GM18499 (cell line): ENCODE results near the gene TUBGCP3.

Experiments used
- ATAC-seq: cut with Tn5 transposase; IDR thresholded peaks from one replicate; pipeline ENCODE4 v1.9.1; 2021; ENCODE audit warnings: moderate number of reproducible peaks; ENCODE audit not compliant: insufficient read depth, unreplicated experiment

Gene TUBGCP3

DNA sequence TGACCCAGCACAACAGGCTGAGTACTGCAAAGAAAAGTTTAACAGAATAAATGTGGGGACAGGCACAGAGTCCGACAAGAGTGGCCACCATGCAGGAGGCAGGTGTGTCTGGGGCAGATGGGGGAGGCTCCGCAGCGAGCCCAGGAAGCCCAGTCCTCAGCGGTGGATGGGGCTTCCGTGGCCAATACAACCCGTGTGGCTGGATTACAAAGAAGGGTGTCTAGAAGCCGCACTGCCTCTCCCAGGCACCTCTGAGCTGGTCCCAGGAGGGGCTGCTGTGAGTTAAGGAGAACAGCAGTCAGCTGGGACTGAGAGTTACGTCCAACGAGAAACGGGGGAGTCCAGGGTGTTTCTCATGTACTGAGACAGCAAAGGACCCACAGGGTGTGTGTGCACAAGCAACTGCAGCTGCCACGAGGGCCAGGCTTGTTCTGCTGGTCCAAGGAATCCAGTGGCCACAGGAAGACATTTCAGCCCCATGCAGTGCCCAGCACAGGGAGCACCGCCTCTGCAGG is 141.5 kb downstream of the TUBGCP3 start:
- no peak for ATAC-seq

DNA sequence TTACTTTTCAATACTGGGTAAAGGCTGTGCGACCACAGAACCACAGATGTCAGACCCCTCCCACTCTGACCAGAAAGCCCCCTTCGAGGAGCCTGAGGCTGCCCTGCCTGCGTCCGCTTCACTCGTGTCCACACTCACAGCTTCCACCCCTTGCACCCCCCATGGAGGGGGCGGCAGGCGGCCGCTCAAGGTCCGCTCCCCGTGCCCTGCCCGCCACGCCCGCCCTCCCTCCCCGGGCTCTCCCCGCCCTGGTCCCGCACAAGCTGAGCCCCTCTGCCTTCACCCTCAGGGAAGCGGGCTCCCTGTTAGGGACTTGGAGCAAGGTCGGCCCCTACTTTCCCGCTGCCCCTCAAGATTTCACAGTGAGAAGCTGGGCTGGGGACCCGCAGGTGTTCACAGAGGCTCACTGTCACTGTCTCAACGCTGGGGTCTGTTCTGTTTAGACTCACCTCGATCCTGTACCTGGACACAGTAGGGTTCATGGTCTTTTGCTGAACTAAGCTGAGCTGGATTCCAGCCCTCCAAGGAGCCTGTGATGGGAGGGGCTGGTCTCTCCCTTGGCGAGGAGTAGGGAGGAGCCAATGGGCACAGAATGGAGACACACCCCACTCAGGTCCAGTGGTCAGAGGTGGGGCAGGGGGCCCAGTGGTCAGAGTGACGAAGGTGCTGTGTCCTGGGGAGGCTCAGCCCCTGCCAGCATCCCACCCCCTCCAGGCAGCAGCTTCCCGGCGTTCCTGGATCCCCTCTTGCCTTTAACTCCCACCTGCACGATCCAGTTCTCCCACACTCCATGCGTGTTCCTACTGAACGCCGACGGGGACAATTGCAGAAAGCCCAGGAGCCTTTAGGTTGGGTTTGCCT is 142.3 kb downstream of the TUBGCP3 start:
- ATAC-seq, result no peak

DNA sequence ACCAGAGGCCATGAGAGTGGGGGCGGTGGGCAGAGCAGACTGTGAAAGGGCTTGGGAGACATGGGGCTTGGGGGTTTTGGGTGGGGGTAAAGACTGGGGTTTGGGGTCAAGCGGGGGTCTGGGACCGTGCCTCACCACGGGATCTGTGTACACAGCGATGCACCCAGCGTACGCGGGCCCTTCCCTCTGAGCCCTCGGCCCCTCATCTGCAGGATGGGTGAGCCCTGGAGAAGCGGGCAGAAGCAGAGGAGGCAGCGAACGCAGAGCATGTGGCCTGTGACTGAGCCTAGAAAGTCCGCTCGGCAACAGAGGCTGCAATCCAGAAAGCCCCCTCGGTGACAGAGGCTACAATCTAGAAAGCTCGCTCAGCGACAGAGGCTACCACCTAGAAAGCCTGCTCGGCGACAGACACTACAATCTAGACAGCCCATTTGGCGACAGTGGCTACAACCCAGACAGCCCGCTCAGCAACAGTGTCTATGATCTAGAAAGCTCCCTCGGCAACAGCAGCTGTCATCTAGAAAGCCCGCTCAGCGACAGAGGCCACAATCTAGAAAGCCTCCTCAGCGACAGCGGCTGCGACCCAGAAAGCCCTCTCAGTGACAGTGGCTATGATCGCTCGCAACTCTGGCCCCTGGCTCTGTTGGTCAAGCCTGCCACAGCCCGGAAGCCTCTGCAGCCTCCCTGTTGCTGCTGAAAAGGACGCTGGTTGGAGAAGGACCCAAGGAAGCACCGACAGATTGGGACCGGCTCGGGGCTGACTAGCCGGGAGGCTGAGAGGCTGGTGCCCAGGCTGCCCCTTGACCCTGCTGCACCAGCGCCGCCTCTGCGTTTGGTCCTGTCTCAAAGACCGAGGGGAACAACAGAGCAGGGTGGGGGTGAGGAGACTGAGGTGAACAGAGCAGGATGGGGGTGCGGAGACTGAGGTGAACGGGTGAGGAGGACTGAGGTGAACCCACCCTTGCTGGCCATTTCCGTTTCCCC is 143.2 kb downstream of the TUBGCP3 start:
- no peak for ATAC-seq

DNA sequence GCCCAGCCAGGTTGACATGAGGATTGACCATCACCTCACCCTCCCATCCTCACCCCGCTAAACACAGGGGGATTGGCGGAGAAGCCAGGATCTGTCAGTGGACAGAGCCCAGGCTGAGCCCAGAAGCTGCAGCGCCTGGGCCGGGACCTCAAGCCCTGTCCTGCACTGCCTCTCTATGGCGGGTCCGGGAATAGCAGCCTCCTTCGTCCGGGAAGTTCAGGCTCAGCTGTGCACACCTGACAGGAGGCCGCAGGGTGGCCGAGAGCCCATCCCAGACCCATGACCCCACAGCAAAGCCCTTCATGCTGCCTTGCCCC is 144.0 kb downstream of the TUBGCP3 start:
- ATAC-seq, result no peak

DNA sequence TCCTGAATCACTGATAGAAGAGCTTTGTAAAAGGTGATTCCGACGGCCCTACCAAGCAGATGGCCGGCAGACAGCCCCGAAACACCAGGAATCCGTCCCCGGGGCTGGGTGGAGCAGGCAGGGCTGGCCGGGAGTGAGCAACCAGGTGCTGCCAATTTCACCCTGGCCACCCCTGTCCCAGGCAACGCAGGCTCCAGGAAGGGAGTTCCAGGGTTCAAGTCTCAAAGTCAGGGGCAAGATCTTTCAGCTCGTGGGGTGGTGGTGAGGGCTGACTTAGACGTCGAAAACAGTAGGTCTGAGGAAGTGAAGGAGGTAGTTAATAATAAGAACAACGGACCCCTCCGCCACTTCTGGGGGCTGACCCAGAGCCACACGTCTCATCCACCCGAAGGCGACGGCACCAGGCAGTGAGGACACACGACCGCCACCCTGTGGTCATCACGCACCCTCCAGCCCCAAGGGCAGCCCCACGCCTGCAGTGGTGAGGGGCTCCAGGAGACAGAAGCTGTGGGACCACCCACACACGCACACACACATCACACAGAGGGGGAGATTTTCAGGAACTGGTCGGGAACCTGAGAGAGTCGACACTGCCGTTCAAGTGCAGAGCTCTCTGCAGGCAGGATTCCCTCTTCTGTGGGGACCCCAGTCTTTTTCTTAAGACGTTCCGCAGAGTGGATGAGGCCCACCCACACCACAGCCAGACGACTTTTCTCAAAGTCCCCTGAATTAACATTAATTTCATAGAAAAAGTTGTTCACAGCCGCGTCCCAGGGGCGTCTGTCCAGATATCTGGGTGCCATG is 144.6 kb downstream of the TUBGCP3 start:
- ATAC-seq, result no peak

DNA sequence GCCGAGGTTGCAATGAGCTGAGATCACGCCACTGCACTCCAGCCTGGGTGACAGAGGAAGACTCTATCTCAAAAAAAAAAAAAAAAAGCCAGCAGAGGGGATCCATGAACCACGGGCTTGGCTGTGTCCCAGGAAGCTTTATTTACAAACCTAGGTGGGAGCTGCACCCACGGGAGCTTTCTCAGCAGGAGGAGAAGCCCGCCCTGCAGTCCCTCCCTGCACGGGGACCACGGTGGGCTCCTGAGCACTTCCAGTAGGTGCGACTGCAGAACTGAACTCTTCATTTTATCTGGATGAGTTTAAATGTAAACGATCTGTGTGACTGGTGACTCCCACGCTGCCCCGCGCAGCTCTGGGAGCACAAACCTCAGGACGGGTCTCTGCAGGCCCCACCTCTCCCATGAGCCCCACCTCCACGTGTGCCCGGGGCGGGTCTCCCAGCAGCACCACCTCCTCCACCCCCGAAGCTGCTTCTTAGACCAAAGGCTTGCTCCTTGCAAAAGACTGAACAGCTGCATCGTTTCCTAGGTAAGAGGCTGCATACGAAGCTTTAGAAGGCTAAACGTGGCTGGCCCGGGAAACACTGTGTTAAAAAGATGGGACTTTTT is 145.4 kb downstream of the TUBGCP3 start:
- no peak for ATAC-seq

DNA sequence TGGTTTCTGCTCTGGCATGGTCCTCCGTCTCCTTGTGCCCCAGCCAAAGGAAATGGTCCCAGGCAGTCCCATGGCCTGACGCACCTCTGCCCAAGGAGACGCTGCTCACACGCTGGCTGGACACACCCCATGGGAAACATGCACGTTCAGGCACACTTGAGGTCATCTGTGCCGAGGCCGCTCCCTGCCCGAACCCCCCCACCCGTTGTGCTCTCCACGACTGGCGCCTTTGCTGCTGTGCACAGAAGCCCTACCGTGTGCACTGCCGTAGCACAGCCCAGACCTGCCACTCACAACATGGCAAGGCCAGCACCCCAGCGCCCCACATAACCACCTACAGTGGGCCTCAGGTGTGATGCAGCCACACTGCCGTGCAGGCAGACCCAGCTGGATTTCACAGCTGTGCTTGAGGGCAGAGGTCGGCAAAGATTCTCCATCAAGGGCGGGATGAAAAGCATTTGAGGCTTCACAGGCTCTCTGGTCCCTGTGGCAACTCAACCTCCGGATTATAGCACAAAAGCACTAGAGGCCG is 146.1 kb downstream of the TUBGCP3 start:
- no peak for ATAC-seq

DNA sequence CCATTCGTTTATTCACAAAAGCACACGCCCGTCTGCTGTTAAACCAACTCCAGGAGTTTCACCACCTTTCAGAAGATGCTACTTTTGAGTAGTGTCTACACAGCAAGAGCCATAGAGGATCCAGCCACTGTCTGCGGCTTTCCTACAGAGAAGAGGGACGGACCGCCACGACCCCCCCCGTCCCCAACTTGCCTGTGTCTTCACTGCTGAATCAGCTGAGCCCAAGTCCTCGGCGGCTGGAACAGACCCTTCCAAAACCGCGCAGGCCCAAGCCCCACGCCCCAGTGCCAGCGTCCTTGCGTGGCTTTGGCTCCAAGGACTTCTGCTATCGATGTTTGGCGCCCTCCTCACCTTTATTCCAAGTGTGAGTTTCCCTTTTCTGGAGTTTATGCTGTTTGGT is 146.7 kb downstream of the TUBGCP3 start:
- no peak for ATAC-seq

DNA sequence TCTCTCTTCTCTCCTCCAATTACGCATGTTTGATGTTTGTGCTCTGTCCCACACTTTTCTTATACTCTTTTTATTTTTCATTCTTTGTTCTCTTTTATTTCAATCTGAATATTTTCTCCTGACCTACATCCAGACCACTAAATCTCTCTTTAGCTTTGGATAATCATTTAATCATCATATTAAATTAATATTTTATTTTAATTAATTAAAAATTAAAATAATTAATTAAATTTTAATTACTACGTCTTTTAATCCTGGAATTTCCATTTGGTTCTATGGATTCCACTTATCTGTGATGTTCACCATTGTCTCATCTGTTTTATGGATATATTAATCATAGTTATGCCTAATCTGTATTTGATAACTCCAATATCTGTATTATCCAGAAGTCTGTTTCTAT is 149.4 kb downstream of the TUBGCP3 start:
- ATAC-seq, result no peak

DNA sequence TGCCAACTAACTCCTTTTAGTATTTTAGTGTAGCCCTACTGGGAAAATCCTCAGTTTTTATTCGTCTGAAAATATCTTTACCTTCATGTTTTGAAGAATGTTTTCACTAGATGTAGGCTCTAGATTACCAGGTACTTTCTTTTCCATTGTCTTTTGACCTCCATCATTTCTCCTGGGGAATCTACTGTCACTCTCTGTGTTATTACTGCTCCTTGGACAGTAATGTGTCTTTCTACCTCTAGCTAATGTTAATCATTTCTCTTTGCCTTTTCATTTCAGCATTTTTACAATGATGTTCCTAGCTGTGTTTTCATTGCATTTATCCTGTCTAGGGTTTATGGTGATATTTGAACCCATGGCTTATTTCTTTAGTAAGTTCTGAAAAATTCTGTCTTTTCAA is 149.9 kb downstream of the TUBGCP3 start:
- no peak for ATAC-seq

DNA sequence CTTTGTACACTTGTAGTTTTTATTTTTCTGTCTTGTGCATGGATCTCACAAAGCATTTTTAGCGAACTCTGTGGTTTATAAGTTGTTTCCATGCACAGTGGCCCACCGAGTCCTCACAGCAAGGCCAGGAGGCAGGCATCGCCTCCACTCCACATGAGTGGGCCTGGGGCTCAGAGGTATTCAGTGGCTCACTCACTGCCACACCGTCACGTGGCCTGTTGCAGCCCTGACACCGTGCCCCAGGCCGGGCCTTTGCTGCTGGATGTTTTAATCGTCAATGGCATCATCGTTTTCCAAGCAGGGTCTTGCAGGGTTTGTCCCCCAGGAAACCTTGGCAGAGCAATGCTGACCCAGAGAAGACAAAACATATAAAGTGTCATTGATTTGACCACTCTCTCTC is 152.0 kb downstream of the TUBGCP3 start:
- no peak for ATAC-seq
